ENCODE data around the gene KCNMA1. TPM values are rescaled to one million over a fixed set of nuclear protein-coding genes. Genes with fewer than 3 reads are reported as not detected.

The KCNMA1 gene
- total and polyA plus RNA-seq, 2 donors (not counting 1 experiment from before 2014, with no cell fraction given), result 0.82 to 3.1 TPM

- Histone ChIP-seq H3K4me3 (ENCODE audit: control extremely low read depth in 1 of 5, extremely low read depth in 1 of 5, insufficient read depth in 1 of 5, low read depth in 2 of 5, low read length in 4 of 5) (no peak overlapping the region), H3K79me2 (ENCODE audit: control insufficient read depth, insufficient read depth, low read length) (no peaks in the 10 kb centered on the region), H3K9ac (ENCODE audit: low read length) (no peak overlapping the region), H3K4me2 (replicated peaks; ENCODE audit: low read depth, low read length, poor library complexity, severe bottlenecking) (no peak overlapping the region), H3K9me3 (ENCODE audit: control extremely low read depth in 1 of 3, control insufficient read depth in 2 of 3, insufficient read depth in 1 of 3, low read length in 2 of 3) (no peaks in the 10 kb centered on the region), H3K4me1 (ENCODE audit: control insufficient read depth in 2 of 2, insufficient read depth in 2 of 2, low read length in 2 of 2) (peaks cover 0 to under 1% of the 10 kb centered on the region in 2 donors), H2AFZ (ENCODE audit: insufficient read depth, low read depth, low read length, poor library complexity, severe bottlenecking) (no peak overlapping the region), H3K36me3 (replicated peaks in 1 of 2; ENCODE audit: control extremely low read depth in 1 of 2, control insufficient read depth in 1 of 2, extremely low read depth in 1 of 2, insufficient read depth in 2 of 2, low read length in 1 of 2) (no peaks in the 10 kb centered on the region), H3K27ac (ENCODE audit: low read length in 2 of 2) (no peak overlapping the region), H3K27me3 (replicated peaks in 1 of 4; ENCODE audit: control extremely low read depth in 1 of 4, control insufficient read depth in 3 of 4, insufficient read depth in 4 of 4, low read length in 3 of 4) (no peaks in the 10 kb centered on the region), H4K20me1 (ENCODE audit: control insufficient read depth, insufficient read depth, low read length, poor library complexity, severe bottlenecking) (no peaks in the 10 kb centered on the region)
- CTCF ChIA-PET, result no interaction called here
- POLR2A ChIA-PET, result no interaction called here
- H3K9me3 Mint-ChIP-seq (ENCODE audit: insufficient read depth), result peaks cover 1% of the 10 kb centered on the region
- no peak for TF ChIP-seq CTCF (IDR thresholded peaks at IDR 0.05)
- DNase-seq, result no peak
- no peak overlapping the region for H3K27ac Mint-ChIP-seq
- H3K4me1 Mint-ChIP-seq, result peaks cover 1% of the 10 kb centered on the region
- WGBS (ENCODE audit: insufficient coverage), result 96% methylated on average over 3 of the region's 3 CpGs
- intact Hi-C loops (cut with micrococcal nuclease), result no loop called here
- no peak overlapping the region for H3K4me3 Mint-ChIP-seq
- no peak for ATAC-seq (ENCODE audit: low read depth)
- H3K27me3 Mint-ChIP-seq, result peaks cover 9% of the 10 kb centered on the region
Measured at GRCh38 chr10:77548157-77548556, 89.5 kb downstream of the KCNMA1 start.

- WGBS (ENCODE audit: insufficient coverage), result 87% methylated on average over 3 of the region's 5 CpGs
- Histone ChIP-seq H4K20me1 (ENCODE audit: control insufficient read depth, insufficient read depth, low read length, poor library complexity, severe bottlenecking) (no peaks in the 10 kb centered on the region), H3K27me3 (replicated peaks in 1 of 4; ENCODE audit: control extremely low read depth in 1 of 4, control insufficient read depth in 3 of 4, insufficient read depth in 4 of 4, low read length in 3 of 4) (no peaks in the 10 kb centered on the region), H3K9ac (ENCODE audit: low read length) (no peak overlapping the region), H3K4me1 (ENCODE audit: control insufficient read depth in 2 of 2, insufficient read depth in 2 of 2, low read length in 2 of 2) (peaks cover 3 to 7% of the 10 kb centered on the region in 2 donors), H3K4me3 (ENCODE audit: control extremely low read depth in 1 of 5, extremely low read depth in 1 of 5, insufficient read depth in 1 of 5, low read depth in 2 of 5, low read length in 4 of 5) (no peak overlapping the region), H3K9me3 (ENCODE audit: control extremely low read depth in 1 of 3, control insufficient read depth in 2 of 3, insufficient read depth in 1 of 3, low read length in 2 of 3) (no peaks in the 10 kb centered on the region), H3K36me3 (replicated peaks in 1 of 2; ENCODE audit: control extremely low read depth in 1 of 2, control insufficient read depth in 1 of 2, extremely low read depth in 1 of 2, insufficient read depth in 2 of 2, low read length in 1 of 2) (no peaks in the 10 kb centered on the region), H3K27ac (ENCODE audit: low read length in 2 of 2) (no peak overlapping the region), H3K79me2 (ENCODE audit: control insufficient read depth, insufficient read depth, low read length) (no peaks in the 10 kb centered on the region), H2AFZ (ENCODE audit: insufficient read depth, low read depth, low read length, poor library complexity, severe bottlenecking) (no peak overlapping the region), H3K4me2 (replicated peaks; ENCODE audit: low read depth, low read length, poor library complexity, severe bottlenecking) (no peak overlapping the region)
- Mint-ChIP-seq H3K27me3 (peaks cover 9% of the 10 kb centered on the region), H3K27ac (no peak overlapping the region), H3K4me1 (peaks cover 8% of the 10 kb centered on the region), H3K9me3 (ENCODE audit: insufficient read depth) (peaks cover 3% of the 10 kb centered on the region), H3K4me3 (no peak overlapping the region)
- intact Hi-C loops (cut with micrococcal nuclease), result no loop called here
- POLR2A ChIA-PET, result no interaction called here
- ATAC-seq (ENCODE audit: low read depth), result no peak
- no peak for TF ChIP-seq CTCF (IDR thresholded peaks at IDR 0.05)
- TF ChIP-seq EZH2 (IDR thresholded peaks at IDR 0.05; ENCODE audit: borderline replicate concordance, insufficient read depth, low read depth, low read length, poor library complexity, severe bottlenecking), result no peak
- CTCF ChIA-PET, result no interaction called here
- no peak for DNase-seq
Measured at GRCh38 chr10:77547307-77548050, 90.1 kb downstream of the KCNMA1 start.

Data from B cell (primary cell).